ENCODE results near the gene HPCAL1. TPM values are rescaled to one million over a fixed set of nuclear protein-coding genes. Genes with fewer than 3 reads are reported as not detected.

Gene HPCAL1
- polyA plus RNA-seq, 1 donor from 2014 or later = 63.4 TPM

DNA sequence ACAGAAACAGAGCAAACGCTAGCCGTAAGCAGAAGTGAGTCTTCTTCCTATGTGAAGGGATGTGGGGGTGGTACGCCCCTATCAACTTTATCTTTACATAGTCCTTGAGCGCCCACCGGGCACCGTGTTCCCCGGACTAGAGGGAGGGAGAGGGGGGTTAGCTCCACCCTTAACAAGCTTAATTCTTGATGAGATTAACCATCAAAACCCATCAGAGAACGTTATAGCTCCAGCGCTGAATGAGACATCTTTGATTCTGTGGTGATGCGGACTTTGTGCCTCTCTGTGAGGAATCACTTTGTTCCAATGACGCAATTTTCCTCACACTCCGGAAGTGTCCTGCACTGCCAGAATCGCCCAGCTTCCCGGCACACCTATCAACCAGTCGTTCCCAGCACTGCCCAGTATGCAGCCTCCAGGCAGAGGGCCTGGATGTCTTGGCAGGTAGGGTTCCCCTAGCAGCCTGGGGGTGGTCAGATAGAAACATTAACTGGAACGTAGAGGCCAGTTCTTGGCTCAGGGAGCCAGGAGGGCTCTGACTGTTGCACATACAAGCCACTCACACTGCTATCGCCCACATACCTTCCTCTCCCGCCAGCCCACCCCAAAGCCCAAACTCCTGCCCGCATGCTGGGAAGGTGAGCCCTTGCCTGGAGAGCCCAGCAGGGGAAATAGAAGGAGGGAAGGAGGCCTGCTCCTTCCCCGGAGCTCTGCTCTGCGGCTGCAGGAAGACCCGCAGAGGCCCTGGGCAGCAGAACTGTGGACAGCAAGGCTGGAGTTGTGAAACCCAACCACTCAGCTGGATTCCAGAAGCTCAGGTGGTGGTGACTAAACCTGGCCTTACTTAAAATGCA lies 147.4 kb downstream of the HPCAL1 start:
- H3K4me2 ChIP-seq (ENCODE audit: low read length) = no peak overlapping the region
- no peak overlapping the region for H3K9ac ChIP-seq (ENCODE audit: low read length)
- H4K20me1 ChIP-seq (ENCODE audit: insufficient read depth) = peaks cover 25% of the 10 kb centered on the region
- TF ChIP-seq EP300 (conservative IDR thresholded peaks at IDR 0.05; ENCODE audit: poor library complexity, severe bottlenecking) = no peak
- no peak for TF ChIP-seq SMC3 (conservative IDR thresholded peaks at IDR 0.05; ENCODE audit: poor library complexity)
- TF ChIP-seq CTCF (IDR thresholded peaks at IDR 0.05; ENCODE audit: poor library complexity, severe bottlenecking) = no peak
- TF ChIP-seq TAF1 (IDR thresholded peaks at IDR 0.05; ENCODE audit: low read depth) = no peak
- no peak for TF ChIP-seq RAD21 (conservative IDR thresholded peaks at IDR 0.05)
- TF ChIP-seq EZH2 (IDR thresholded peaks at IDR 0.05; ENCODE audit: borderline replicate concordance, insufficient read depth, low read length, poor library complexity, severe bottlenecking) = no peak
- TF ChIP-seq, protein P1, sequence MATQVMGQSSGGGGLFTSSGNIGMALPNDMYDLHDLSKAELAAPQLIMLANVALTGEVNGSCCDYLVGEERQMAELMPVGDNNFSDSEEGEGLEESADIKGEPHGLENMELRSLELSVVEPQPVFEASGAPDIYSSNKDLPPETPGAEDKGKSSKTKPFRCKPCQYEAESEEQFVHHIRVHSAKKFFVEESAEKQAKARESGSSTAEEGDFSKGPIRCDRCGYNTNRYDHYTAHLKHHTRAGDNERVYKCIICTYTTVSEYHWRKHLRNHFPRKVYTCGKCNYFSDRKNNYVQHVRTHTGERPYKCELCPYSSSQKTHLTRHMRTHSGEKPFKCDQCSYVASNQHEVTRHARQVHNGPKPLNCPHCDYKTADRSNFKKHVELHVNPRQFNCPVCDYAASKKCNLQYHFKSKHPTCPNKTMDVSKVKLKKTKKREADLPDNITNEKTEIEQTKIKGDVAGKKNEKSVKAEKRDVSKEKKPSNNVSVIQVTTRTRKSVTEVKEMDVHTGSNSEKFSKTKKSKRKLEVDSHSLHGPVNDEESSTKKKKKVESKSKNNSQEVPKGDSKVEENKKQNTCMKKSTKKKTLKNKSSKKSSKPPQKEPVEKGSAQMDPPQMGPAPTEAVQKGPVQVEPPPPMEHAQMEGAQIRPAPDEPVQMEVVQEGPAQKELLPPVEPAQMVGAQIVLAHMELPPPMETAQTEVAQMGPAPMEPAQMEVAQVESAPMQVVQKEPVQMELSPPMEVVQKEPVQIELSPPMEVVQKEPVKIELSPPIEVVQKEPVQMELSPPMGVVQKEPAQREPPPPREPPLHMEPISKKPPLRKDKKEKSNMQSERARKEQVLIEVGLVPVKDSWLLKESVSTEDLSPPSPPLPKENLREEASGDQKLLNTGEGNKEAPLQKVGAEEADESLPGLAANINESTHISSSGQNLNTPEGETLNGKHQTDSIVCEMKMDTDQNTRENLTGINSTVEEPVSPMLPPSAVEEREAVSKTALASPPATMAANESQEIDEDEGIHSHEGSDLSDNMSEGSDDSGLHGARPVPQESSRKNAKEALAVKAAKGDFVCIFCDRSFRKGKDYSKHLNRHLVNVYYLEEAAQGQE (IDR thresholded peaks at IDR 0.05; ENCODE audit: borderline replicate concordance) = no peak
- no peak for TF ChIP-seq MXI1 (conservative IDR thresholded peaks at IDR 0.05; ENCODE audit: poor library complexity, severe bottlenecking)
- no peak for TF ChIP-seq POLR2AphosphoS5 (IDR thresholded peaks at IDR 0.05)
- H3K4me3 ChIP-seq (ENCODE audit: low read length) = peak overlapping the region; percentile 71
- no peaks in the 10 kb centered on the region for H3K36me3 ChIP-seq (ENCODE audit: insufficient read depth, low read length)
- no peak overlapping the region for H2AFZ ChIP-seq (ENCODE audit: low read depth, low read length)
- H3K79me2 ChIP-seq (replicated peaks; ENCODE audit: insufficient read depth, low read length) = peaks cover 26% of the 10 kb centered on the region
- H3F3A ChIP-seq (ENCODE audit: insufficient read depth, low read length, poor library complexity, severe bottlenecking) = no peaks in the 10 kb centered on the region
- no peaks in the 10 kb centered on the region for H3K27me3 ChIP-seq (ENCODE audit: insufficient read depth, low read depth, low read length)
- H3K27ac ChIP-seq (ENCODE audit: low read length) = no peak overlapping the region
- no peaks in the 10 kb centered on the region for H3K9me3 ChIP-seq (ENCODE audit: low read length)
- no peaks in the 10 kb centered on the region for H3K9me2 ChIP-seq (ENCODE audit: insufficient read depth, low read length)

DNA sequence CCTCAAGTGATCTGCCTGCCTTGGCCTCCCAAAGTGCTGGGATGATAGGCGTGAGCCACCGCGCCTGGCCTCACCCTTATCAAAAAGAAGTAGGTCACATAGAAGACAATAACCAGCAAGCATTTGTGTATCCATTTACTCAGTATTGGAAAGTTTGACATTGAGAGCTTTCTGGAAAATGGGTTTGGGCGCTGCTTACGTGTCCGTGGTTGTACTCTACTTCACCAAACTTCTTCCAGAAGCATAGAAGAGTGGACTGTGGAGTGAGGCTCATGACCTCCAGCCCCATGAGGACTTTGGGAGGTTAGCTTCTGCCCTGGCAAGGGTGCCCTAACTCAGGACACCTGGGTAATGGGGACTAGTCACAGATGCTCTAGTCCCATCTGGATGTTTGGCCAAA lies 149.1 kb downstream of the HPCAL1 start:
- Histone ChIP-seq H3K36me3 (ENCODE audit: insufficient read depth, low read length) (no peaks in the 10 kb centered on the region), H3K27me3 (ENCODE audit: insufficient read depth, low read depth, low read length) (no peaks in the 10 kb centered on the region), H3K9ac (ENCODE audit: low read length) (no peak overlapping the region), H3K9me2 (ENCODE audit: insufficient read depth, low read length) (no peaks in the 10 kb centered on the region), H3K4me2 (ENCODE audit: low read length) (no peak overlapping the region), H3F3A (ENCODE audit: insufficient read depth, low read length, poor library complexity, severe bottlenecking) (no peaks in the 10 kb centered on the region), H2AFZ (ENCODE audit: low read depth, low read length) (no peak overlapping the region), H3K79me2 (replicated peaks; ENCODE audit: insufficient read depth, low read length) (peaks cover 9% of the 10 kb centered on the region), H3K4me3 (ENCODE audit: low read length) (no peak overlapping the region), H4K20me1 (ENCODE audit: insufficient read depth) (peaks cover 8% of the 10 kb centered on the region), H3K9me3 (ENCODE audit: low read length) (no peaks in the 10 kb centered on the region), H3K27ac (ENCODE audit: low read length) (no peak overlapping the region)
- no peak for TF ChIP-seq EP300 (conservative IDR thresholded peaks at IDR 0.05; ENCODE audit: poor library complexity, severe bottlenecking)
- TF ChIP-seq CTCF (IDR thresholded peaks at IDR 0.05; ENCODE audit: poor library complexity, severe bottlenecking) = no peak
- TF ChIP-seq POLR2AphosphoS5 (IDR thresholded peaks at IDR 0.05) = no peak
- TF ChIP-seq MXI1 (conservative IDR thresholded peaks at IDR 0.05; ENCODE audit: poor library complexity, severe bottlenecking) = no peak
- TF ChIP-seq, protein P1 (IDR thresholded peaks at IDR 0.05; ENCODE audit: borderline replicate concordance) = no peak
- TF ChIP-seq RAD21 (conservative IDR thresholded peaks at IDR 0.05) = no peak
- TF ChIP-seq SMC3 (conservative IDR thresholded peaks at IDR 0.05; ENCODE audit: poor library complexity) = no peak
- no peak for TF ChIP-seq TAF1 (IDR thresholded peaks at IDR 0.05; ENCODE audit: low read depth)
- no peak for TF ChIP-seq EZH2 (IDR thresholded peaks at IDR 0.05; ENCODE audit: borderline replicate concordance, insufficient read depth, low read length, poor library complexity, severe bottlenecking)
